Ishikawa (cell line): ENCODE data around the gene SMYD2.

ENCODE experiments used
- CEBPB ChIP-seq: IDR thresholded peaks from 2 replicates; pipeline ENCODE4 v1.6.1; 2012
- EP300 ChIP-seq: IDR thresholded peaks from 2 replicates; pipeline ENCODE4 v1.6.1; 2012; ENCODE audit warnings: borderline replicate concordance
- MAX ChIP-seq: IDR thresholded peaks from 2 replicates; pipeline ENCODE4 v1.6.1; 2012
- RAD21 ChIP-seq: IDR thresholded peaks from 2 replicates; pipeline ENCODE4 v1.6.1; 2012; ENCODE audit warnings: low read depth
- REST ChIP-seq: IDR thresholded peaks from 2 replicates; pipeline ENCODE4 v1.6.1; 2012; ENCODE audit warnings: low read depth, mild to moderate bottlenecking
- TAF1 ChIP-seq: IDR thresholded peaks from 2 replicates; pipeline ENCODE4 v1.6.1; 2012; ENCODE audit warnings: low read depth, mild to moderate bottlenecking
- TCF12 ChIP-seq: IDR thresholded peaks from 2 replicates; pipeline ENCODE4 v1.6.1; 2012; ENCODE audit warnings: low read depth
- YY1 ChIP-seq: IDR thresholded peaks from 2 replicates; pipeline ENCODE4 v1.6.1; 2012; ENCODE audit warnings: low read depth
- ZBTB7A ChIP-seq: IDR thresholded peaks from 2 replicates; pipeline ENCODE4 v1.6.1; 2012; ENCODE audit warnings: low read depth

GRCh38 chr1:214370615-214371014 is 89.7 kb downstream of the SMYD2 start:
- no peak for TF ChIP-seq REST
- no peak for TF ChIP-seq MAX
- TF ChIP-seq TAF1: no peak
- TF ChIP-seq YY1: no peak
- TF ChIP-seq CEBPB: no peak
- no peak for TF ChIP-seq EP300
- TF ChIP-seq ZBTB7A: no peak
- TF ChIP-seq TCF12: no peak
- no peak for TF ChIP-seq RAD21
